GM18499 (cell line): ENCODE data around the gene SLMAP.

Experiments
- ATAC-seq: cut with Tn5 transposase; IDR thresholded peaks from one replicate; pipeline ENCODE4 v1.9.1; 2021; ENCODE audit warnings: moderate number of reproducible peaks; ENCODE audit not compliant: insufficient read depth, unreplicated experiment

The SLMAP gene

DNA sequence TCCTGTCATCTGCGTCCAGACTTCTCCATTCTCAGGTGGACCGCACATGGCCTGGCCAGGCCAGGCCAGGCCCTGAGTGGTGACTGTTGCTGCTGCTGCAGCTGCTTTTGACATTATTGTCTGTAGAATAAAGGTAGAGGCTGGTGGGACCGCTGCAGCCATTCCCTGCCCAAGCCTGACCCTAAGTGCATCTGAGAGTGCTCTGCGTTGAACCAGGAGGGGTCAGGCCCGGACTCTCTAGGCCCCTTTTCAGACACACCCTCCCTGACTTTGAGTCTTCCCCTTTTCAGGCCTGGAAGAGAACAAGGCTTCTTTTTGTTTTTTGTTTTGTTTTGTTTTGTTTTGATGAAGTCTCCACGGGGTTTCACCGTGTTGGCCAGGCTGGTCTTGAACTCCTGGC lies 197.5 kb downstream of the SLMAP start:
- ATAC-seq = no peak

DNA sequence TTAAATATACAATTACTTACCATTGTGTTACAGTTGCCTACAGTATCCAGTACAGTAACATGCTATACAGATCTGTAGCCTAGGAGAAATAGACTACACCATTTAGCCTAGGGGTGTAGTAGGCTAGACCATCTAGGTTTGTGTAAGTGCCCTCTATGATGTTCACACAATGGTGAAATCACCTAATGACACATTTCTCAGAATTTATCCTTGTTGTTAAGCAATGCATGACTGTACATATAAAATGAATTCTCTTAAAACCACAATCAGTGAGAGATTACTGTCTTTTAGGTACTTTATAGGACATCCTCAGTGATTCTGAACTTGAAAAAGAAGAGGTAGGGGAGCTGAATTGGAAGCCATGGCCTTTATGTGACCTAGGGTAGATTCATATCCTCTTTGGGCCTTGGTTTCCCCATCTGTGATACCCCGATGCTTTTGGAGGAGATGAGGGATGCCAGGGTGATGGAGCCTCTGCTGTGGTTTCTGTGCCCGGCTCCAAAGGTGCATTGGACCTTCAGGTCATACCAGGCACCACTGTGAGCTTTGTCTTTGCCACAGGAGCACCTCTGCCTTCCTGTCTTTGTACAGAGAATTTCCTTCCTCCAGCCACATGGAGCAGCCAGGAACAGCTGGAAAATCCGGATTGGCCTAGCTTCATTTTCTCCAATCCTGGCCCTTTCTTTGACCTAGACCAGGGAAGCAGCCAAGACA lies 200.2 kb downstream of the SLMAP start:
- ATAC-seq = no peak

DNA sequence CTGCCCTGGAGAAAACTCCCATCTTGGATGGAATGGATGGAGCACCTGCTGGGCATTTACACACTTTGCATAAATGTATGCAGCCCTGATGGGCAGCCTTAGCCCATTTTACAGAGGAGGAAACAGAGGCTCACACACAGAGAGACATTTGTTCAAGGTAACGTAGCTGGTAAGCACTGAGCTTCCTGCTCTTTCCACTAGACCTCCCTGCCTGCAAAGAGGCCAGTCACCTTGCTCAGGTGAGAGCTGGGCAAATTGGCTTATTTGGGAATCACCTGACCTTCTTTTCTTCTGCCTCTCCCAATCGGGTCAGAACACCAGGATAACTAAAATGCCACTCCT lies 200.7 kb downstream of the SLMAP start:
- ATAC-seq = no peak

DNA sequence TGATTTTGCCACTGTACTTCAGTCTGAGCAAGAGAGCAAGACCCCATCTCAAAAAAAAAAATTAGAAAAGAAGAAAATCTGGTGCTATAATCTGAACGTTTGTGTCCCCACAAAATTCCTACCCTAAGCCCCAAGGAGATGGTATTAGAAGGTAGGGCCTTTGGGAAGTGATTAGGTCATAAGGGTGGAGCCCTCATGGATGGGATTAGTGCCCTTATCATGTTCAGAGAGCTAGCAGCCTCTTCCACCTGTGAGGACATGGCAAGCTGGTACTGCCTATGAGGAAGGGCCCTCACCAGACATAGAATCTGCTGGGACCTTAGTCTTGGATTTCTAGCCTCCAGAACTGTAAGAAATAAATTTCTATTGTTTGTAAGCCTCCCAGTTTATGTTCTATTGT lies 201.7 kb downstream of the SLMAP start:
- ATAC-seq = no peak

DNA sequence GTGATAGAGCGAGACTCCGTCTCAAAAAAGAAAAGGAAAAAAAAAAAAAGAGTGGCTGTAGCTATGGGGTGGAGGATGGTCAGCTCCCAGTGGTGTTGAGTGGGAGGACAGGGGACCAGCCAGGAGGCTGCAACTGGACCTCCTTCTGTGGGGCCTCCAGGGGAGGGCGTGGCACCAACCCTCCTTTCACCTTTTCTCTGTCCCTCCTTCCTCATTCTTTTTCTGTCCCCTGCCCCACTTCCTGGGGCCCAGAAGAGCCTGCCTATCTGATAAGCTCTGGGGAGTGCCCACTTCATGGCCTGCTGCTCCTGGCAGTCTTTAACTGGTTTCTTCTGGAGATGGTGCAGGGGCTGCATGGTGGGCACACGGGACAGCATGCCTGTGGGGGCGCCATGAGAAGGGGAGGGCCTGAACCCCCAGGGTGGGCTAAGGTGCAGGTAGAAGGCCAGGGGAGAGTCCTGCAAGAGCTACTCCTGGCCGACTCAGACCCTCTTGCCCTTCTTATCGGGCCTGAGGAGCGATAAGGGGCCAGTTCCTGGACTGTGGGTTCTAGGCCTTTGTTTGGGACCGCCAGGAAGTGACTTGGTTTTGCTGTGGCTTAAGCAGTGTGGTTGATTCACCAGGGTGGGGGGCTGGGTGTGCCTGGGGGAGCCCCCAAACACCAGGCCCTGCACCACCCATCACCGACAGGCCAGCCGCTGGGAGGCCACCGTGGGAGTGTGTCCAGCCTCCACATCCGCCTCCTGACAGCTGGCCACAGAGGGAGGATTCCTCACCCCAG lies 202.7 kb downstream of the SLMAP start:
- ATAC-seq = no peak

DNA sequence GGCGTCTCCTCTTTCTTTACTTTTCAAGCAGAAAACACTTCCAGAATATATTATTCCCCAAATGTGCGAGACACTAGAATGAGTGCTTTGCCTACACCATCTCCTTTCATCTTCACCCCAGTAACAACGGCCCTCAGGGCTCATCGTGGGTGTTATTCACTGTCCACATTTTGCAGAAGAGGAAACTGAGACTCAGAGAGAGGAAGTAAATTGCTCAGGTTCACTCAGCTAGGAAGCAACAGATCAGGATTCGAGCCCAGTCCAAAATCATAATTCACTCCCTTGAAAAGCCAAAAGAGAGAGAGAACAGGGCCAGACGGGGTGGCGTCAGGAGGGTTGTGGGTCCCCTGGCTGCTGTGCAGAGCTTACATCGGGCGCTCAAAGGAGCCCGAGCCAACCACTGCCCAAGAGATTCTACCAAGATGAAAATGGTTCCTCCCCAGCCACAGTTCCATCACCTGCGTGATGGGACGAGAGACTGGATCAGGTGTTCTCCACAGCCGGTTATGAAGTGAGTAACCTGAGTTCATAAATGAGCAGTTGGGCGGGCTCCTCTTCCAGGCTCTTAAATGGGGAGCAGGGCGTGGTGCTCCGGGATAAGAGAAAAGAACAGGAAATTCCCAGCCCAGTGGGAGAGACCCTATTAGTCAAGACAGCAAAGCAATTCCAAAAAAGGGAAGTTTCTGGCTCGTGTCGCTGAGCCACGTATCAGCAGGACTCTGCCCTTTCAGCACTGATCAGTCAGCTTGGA lies 203.5 kb downstream of the SLMAP start:
- no peak for ATAC-seq

DNA sequence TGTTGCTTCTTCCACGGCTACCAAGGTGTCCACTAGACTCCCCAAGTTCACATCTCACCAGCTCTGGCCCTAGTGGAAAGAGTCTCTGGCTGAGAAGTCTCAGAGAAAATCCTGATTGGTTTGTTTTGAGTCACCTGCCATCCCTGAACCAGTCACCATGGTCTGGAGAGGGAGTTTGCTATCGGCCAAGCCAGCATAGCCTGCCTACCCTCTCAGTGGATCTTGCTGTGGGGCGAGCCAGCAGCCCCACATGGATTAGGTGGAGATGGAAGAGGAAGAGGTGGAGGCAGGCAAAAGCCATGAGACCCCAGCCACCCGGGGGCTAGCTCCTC lies 204.0 kb downstream of the SLMAP start:
- ATAC-seq = no peak

DNA sequence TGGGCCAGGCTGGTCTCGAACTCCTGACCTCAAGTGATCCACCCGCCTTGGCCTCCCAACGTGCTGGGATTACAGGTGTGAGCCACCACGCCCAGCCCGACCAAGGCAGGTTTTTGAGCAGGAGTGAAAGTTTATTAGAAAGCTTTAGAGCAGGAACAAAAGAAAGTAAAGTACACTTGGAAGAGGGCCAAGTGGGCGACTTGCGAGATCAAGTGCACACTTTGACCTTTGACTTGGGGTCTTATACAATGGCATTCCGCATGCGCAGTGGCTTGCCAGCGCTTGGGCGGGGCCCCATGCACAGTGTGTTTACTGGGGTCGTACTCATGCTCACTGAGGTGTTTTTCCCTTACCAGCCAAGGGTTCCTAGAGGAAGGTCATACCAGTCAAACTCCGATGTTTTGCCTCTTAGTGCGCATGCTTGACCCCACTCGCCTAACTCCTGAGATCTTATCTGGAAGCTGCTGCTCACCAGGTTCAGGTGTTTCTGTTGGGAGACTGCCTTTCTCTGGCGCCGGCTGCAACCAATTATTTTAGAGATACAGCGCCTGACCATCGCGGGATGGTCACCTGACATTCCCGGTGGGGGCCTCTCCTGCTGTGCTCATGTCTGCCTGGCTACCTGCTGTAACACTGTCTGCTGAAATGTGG lies 205.2 kb downstream of the SLMAP start:
- no peak for ATAC-seq

DNA sequence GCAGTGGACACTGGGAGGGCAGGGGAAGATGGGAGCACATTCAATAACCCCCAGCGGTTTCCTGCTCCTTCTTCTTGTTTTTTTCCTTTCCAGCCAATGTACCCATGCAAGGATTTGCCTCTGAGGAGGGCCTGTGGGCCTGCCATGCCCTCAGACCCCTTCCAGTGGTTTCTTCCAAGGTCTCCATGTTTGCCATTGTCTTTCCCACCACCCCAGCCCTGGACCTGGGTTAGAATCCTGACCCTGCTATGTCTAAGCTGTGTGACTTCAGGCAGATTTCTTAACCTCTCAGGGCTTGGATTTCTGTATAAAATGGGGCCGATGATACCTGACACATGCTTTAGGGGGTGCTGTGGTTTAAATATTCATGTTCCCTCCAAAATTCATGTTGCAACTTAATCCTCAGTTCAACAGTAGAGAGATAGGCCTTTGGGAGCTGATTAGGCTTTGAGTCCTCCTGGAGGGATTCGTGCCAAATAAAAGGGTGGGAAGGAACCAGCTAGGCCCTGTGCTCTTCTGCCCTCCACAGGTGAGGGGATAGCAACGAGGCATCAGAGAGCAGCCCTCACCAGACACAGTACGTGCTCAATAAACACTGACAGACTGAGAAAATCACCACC lies 205.8 kb downstream of the SLMAP start:
- no peak for ATAC-seq

DNA sequence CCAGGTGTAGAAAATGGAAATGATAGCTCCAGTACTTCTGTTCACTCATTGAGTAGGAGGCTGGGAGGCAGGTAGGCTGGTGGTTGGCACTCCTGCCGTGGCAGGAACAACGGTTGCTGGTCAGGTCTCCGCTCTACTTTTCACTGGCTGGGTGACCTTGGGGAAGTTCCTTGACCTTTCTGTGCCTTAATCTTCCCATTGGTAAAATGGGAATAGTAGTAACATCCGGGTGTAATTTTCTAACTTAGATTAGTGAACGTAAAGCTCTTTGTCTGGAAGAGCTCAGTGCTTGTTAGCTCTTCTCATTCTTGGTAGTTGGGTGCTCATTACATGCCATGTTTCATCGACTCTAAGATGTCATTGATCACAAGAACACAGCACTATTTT lies 206.3 kb downstream of the SLMAP start:
- ATAC-seq = no peak

DNA sequence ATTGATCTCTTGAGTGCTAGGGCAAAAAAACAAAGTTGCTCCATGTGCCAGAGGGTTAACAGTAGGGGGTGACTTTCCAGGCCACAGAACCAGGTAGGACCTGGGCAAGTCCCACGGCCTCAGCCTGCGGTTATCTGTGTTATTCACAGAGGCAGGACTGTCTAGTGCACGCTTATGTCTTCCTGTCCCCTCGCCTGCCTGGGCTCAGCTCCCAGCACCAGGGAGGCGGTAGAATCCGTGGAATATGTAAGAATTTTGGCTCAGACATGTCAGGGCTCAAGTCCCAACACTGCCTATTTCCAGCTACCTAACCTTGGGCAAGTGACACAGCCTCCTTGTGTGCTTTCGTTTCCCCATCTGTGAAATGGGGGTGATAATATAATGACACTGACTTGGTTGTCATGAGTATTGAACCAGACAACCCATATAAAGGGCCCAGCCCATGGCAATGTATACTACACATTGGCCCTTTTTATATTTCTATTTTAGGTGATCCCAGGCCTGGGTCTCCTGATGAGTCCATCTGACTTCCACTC lies 207.8 kb downstream of the SLMAP start:
- no peak for ATAC-seq

DNA sequence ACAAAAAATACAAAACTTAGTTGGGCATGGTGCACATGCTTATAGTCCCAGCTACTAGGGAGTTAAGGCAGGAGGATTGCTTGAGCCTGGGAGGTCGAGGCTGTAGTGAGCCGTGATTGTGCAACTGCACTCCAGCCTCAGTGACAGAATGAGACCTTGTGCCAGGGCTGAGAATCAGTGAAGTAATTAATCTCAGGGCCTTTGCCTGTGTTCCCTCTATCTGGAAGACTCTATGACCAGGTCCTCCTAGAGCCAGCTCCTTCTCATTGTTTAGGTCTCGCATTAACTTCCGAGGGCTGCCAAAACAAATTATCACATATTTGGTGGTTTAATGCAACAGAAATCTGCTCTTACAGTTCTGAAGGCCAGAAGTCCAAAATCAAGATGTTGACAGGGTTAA lies 210.7 kb downstream of the SLMAP start:
- ATAC-seq = no peak

DNA sequence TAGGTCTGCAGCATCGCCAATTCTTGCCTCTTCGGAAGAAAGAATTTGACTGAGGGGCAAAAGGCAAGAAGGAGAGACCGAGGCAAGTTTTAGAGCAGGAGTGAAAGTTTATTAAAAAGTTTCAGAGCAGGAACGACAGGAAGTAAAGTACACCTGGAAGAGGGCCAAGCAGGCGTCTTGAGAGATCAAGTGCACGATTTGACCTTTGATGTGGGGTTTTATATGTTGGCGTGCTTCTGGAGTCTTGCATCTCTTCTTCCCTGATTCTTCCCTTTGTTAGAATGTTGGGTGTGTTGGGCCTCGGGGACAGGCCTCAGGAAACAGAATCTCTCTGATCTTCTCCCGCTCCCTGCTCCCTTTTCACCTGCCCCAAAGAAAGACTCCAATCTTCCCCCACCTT lies 211.5 kb downstream of the SLMAP start:
- no peak for ATAC-seq

DNA sequence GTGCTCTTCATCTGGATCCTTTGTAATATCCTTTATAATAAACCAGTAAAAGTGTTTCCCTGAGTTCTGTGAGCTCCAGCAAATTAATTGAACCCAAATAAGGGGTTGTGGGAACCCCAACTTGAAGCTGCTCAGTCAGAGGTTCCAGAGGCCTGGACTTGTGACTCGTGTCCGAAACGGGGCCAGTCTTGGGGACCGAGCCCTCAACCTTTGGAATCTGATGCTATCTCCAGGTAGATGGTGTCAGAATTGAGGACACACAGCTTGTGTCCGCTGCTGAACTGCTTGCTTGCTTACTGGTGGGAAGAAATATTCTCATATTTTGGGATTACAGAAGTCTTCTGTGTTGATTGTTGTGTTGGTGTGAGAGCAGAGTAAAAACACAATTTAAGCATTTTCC lies 212.4 kb downstream of the SLMAP start:
- ATAC-seq = no peak

DNA sequence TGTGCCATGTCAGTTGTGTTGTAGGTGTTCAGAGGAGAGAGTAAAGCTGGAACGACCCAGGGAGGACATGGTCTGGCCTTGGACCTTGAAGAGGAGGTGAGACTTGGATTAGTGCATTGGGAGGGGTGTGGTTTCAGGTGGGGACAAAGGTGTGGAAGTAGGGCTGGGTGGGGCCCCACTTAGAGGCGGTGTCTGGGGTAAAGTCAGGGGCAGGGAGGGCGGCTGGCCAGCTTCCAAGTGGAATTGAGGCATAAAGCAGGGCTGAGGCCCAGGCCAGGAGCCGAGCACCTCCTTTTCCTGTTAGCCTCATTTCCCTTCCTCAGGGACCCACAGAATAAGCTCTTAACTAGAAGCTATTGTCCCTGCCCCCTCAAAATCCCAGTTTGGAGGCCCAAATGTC lies 215.9 kb downstream of the SLMAP start:
- no peak for ATAC-seq

DNA sequence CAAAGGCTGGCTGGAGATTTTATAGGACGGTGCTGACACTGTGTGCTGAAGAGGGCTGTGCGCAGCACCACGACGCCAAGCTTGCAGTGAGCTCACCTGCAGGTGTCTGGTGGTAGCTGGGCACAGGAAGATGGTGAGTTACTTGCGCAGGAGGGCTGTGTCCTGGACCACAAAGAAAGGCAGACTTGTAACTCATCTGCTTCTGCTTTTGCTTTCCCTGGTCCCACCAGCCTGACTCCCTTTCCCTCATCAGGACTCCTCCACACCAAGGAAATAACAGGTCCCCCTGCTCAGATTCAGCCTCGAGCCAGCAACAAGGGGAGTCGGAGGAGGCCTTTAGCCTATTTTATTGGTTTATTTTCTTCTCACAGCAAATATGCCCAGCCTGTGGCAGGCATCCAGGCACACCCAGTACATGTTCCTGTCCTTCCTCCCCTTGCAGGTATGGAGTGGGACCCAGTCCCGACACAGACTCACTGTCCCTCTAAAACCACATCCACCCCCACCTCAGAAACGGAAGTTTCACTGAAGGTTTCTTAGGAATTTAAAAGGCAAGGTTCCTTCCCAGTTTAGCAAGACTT lies 216.5 kb downstream of the SLMAP start:
- ATAC-seq = no peak

DNA sequence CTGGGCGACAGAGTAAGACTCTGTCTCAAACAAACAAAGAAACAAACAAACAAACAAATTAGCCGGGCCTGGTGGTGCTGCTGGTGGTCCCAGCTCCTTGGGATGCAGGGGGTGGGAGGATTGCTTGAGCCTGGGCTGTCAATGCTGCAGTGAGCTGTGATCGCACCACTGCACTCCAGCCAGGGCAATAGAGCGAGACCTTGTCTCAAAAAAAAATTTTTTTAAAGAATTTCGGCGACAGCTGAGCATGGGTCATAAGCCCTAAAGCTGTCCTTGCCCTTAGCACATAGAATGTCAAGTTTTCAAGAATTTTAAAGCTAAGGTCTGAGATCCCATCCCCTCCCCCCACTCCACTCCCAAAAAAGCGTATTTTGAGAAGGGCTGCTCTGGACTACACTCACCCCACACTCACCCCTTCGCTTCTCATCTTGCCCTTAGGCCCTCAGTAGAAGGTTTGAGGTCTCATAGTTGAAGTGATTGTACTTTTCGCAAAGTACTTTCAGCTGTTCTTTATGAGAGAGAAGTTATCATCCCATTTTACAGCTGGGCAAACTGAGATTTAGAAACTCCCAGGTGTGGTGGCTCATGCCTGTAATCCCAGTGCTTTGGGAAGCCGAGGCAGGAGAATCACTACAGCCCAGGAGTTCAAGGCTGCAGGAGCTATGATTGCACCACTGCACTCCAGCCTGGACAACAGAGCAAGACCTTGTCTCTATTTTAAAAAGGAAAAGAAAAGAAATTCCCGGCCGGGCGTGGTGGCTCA lies 217.8 kb downstream of the SLMAP start:
- ATAC-seq = no peak

DNA sequence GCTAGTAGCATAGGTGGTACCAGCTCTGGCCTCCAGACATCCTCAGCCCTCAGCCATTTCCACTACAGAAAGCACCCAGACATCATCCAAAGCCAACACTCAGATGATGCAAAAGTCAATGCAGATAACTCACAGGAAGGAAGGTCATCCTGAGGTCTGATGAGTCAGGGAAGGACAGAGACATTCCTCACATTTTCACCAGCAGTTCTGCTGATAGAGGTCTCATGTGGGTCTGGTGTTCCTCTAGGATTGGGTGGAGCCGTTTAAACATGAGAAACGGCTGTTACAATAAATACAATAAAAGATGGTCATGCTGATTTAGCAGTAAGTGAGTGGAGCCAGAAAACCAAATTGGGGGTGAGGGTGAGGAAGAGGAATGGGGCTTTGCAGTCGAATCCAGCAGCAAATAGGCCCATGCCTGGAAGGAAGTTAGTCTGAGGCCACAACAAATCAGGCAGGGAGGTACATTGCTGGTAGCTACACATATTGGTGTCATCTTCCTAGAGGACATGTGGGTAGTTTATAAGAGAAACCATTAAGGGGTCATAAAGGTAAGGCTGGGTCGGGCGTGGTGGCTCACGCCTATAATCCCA lies 218.8 kb downstream of the SLMAP start:
- ATAC-seq = no peak

DNA sequence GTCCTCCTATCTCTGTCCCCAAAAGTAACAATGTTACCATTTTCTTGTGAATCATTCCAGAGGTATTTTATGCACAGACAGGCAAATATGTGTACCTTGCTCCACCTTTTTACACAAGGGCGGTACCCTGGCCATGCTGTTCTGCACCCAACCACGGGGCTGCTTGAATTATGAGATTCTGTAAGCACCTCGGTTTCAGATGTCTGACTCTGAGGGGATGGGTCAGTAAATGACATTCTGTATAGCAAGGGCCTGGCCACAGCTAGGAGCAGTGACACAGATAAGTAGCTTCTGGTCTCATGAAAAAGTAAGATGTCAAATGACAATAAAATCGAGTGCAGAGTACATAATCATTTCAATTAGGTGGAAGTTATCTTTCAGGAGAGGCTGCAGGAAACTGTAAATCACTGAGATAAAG lies 221.7 kb downstream of the SLMAP start:
- ATAC-seq = no peak
